Activated T-cell treated with anti-CD3 and anti-CD28 coated beads for 24 hours (primary cell): ENCODE results near the gene RPTOR.

Experiments used
- DNase-seq: peaks from one replicate; pipeline ENCODE4 v3.0.0-alpha.2; 2020; ENCODE audit warnings: low read depth

Gene RPTOR

GRCh38 chr17:80882323-80882722, 337.7 kb downstream of the RPTOR start:
- no peak for DNase-seq

- DNase-seq, result no peak
Observed at GRCh38 chr17:80882926-80883685, 338.5 kb downstream of the RPTOR start.

GRCh38 chr17:80883831-80884735, 339.4 kb downstream of the RPTOR start:
- DNase-seq, result no peak

GRCh38 chr17:80884811-80885210, 340.2 kb downstream of the RPTOR start:
- no peak for DNase-seq

GRCh38 chr17:80885947-80886582, 341.4 kb downstream of the RPTOR start:
- no peak for DNase-seq

- no peak for DNase-seq
Observed at GRCh38 chr17:80886641-80887573, 342.3 kb downstream of the RPTOR start.

- DNase-seq, result no peak
Observed at GRCh38 chr17:80887639-80888175, 343.1 kb downstream of the RPTOR start.

GRCh38 chr17:80888276-80889160, 343.9 kb downstream of the RPTOR start:
- no peak for DNase-seq

GRCh38 chr17:80889231-80890195, 344.9 kb downstream of the RPTOR start:
- no peak for DNase-seq

GRCh38 chr17:80890196-80890920, 345.7 kb downstream of the RPTOR start:
- DNase-seq, result no peak

GRCh38 chr17:80890921-80891396, 346.3 kb downstream of the RPTOR start:
- DNase-seq, result no peak

- peak; percentile 78 for DNase-seq
Observed at GRCh38 chr17:80891397-80892018, 346.9 kb downstream of the RPTOR start.

GRCh38 chr17:80892019-80892855, 347.6 kb downstream of the RPTOR start:
- DNase-seq, result peak; percentile 89

GRCh38 chr17:80892900-80893603, 348.4 kb downstream of the RPTOR start:
- DNase-seq, result peak; percentile 48

GRCh38 chr17:80893604-80894438, 349.2 kb downstream of the RPTOR start:
- DNase-seq, result no peak
